Measurements from ENCODE around the gene PKN1. TPM values are rescaled to one million over a fixed set of nuclear protein-coding genes. Genes with fewer than 3 reads are reported as not detected.

PKN1 gene
- total and polyA plus RNA-seq, 2 experiments from 2014 or later = 86.8 to 201 TPM

DNA sequence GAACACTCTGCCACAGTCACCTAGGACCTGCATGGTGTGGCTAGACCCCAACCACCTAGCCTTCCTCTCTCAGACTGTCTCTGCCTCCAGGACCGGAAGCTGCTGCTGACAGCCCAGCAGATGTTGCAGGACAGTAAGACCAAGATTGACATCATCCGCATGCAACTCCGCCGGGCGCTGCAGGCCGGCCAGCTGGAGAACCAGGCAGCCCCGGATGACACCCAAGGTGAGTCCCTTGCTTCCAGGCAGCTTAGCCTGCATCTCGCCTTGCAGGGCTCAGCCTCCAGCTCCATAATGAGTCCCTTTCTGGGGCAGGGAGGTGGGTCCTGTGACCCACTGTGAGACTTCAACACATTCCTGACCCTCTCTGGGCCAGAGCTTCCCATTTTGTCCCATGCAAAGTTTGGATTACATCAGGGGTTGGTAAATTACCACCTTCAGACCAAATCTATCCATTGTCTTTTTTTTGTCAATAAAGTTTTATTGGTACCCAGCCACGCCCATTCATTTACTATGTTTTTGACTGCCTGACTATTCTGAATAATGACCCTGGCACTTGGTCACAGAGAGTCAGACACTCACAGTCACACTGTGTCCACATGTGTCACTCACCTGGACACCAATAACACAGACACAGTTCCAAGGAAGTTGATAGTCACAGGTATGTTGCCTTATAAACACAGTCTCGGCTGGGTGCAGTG is 13.4 kb downstream of the PKN1 start:
- Mint-ChIP-seq H3K27me3 (ENCODE audit: insufficient read depth, low read depth, poor library complexity) (peaks cover 15% of the 10 kb centered on the region), H3K4me1 (no peaks in the 10 kb centered on the region), H3K9me3 (no peaks in the 10 kb centered on the region; the same call in 1 of the 3 replicates), H3K4me3 (no peak overlapping the region), H3K27ac (no peak overlapping the region), H3K36me3 (ENCODE audit: low read depth) (peaks cover 75% of the 10 kb centered on the region)
- H3K27me3 ChIP-seq (ENCODE audit: insufficient read depth) = no peaks in the 10 kb centered on the region
- H3K4me2 ChIP-seq = no peak overlapping the region
- no peaks in the 10 kb centered on the region for H3K9me2 ChIP-seq (ENCODE audit: insufficient read depth)
- no peaks in the 10 kb centered on the region; the same call in 1 of the 2 replicates for H4K20me1 ChIP-seq (replicated peaks; ENCODE audit: insufficient read depth)
- H3K79me2 ChIP-seq (replicated peaks; ENCODE audit: insufficient read depth) = no peaks in the 10 kb centered on the region
- peaks cover 24% of the 10 kb centered on the region for H3F3A ChIP-seq (replicated peaks; ENCODE audit: low read depth)
- H2AFZ ChIP-seq = no peak overlapping the region
- H3K4me3 ChIP-seq = no peak overlapping the region
- H3K36me3 ChIP-seq (ENCODE audit: insufficient read depth) = peaks cover 22% of the 10 kb centered on the region
- ATAC-seq = no peak
- DNase-seq (ENCODE audit: low spot score) = no peak
- H3K4me1 ChIP-seq (ENCODE audit: insufficient read depth) = no peaks in the 10 kb centered on the region
- no peak overlapping the region for H3K27ac ChIP-seq (ENCODE audit: low read depth)
- TF ChIP-seq, protein P1, sequence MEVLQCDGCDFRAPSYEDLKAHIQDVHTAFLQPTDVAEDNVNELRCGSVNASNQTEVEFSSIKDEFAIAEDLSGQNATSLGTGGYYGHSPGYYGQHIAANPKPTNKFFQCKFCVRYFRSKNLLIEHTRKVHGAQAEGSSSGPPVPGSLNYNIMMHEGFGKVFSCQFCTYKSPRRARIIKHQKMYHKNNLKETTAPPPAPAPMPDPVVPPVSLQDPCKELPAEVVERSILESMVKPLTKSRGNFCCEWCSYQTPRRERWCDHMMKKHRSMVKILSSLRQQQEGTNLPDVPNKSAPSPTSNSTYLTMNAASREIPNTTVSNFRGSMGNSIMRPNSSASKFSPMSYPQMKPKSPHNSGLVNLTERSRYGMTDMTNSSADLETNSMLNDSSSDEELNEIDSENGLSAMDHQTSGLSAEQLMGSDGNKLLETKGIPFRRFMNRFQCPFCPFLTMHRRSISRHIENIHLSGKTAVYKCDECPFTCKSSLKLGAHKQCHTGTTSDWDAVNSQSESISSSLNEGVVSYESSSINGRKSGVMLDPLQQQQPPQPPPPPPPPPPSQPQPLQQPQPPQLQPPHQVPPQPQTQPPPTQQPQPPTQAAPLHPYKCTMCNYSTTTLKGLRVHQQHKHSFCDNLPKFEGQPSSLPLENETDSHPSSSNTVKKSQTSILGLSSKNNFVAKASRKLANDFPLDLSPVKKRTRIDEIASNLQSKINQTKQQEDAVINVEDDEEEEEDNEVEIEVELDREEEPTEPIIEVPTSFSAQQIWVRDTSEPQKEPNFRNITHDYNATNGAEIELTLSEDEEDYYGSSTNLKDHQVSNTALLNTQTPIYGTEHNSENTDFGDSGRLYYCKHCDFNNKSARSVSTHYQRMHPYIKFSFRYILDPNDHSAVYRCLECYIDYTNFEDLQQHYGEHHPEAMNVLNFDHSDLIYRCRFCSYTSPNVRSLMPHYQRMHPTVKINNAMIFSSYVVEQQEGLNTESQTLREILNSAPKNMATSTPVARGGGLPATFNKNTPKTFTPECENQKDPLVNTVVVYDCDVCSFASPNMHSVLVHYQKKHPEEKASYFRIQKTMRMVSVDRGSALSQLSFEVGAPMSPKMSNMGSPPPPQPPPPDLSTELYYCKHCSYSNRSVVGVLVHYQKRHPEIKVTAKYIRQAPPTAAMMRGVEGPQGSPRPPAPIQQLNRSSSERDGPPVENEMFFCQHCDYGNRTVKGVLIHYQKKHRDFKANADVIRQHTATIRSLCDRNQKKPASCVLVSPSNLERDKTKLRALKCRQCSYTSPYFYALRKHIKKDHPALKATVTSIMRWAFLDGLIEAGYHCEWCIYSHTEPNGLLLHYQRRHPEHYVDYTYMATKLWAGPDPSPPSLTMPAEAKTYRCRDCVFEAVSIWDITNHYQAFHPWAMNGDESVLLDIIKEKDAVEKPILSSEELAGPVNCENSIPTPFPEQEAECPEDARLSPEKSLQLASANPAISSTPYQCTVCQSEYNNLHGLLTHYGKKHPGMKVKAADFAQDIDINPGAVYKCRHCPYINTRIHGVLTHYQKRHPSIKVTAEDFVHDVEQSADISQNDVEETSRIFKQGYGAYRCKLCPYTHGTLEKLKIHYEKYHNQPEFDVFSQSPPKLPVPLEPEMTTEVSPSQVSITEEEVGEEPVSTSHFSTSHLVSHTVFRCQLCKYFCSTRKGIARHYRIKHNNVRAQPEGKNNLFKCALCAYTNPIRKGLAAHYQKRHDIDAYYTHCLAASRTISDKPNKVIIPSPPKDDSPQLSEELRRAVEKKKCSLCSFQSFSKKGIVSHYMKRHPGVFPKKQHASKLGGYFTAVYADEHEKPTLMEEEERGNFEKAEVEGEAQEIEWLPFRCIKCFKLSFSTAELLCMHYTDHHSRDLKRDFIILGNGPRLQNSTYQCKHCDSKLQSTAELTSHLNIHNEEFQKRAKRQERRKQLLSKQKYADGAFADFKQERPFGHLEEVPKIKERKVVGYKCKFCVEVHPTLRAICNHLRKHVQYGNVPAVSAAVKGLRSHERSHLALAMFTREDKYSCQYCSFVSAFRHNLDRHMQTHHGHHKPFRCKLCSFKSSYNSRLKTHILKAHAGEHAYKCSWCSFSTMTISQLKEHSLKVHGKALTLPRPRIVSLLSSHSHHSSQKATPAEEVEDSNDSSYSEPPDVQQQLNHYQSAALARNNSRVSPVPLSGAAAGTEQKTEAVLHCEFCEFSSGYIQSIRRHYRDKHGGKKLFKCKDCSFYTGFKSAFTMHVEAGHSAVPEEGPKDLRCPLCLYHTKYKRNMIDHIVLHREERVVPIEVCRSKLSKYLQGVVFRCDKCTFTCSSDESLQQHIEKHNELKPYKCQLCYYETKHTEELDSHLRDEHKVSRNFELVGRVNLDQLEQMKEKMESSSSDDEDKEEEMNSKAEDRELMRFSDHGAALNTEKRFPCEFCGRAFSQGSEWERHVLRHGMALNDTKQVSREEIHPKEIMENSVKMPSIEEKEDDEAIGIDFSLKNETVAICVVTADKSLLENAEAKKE (CRISPR knock-in tag; IDR thresholded peaks at IDR 0.05) = no peak
- no peak for TF ChIP-seq ZNF114 (CRISPR knock-in tag; IDR thresholded peaks at IDR 0.05)

DNA sequence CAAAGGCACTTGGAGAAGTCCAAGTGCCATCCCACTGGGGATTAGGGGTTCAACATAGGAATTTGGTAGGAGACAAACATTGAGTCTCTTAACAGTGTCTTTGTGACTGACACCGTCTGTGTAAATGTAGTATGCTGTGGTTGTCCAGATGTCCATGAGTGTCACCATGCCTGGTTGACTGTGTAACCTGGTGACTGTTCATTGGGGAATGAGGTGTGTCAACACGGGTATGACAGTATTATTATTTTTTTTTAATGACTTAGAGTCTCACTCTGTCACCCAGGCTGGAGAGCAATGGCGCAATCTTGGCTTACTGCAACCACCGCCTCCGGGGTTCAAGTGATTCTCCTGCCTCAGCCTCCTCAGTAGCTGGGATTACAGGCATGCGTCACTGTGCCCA is 16.2 kb downstream of the PKN1 start:
- H3K79me2 ChIP-seq (replicated peaks; ENCODE audit: insufficient read depth) = no peaks in the 10 kb centered on the region
- H3K4me3 ChIP-seq = no peak overlapping the region
- H3K4me1 ChIP-seq (ENCODE audit: insufficient read depth) = no peaks in the 10 kb centered on the region
- H3K4me2 ChIP-seq = no peak overlapping the region
- H3K36me3 ChIP-seq (ENCODE audit: insufficient read depth) = peaks cover 27% of the 10 kb centered on the region
- DNase-seq (ENCODE audit: low spot score) (no peak), ATAC-seq (no peak)
- no peak overlapping the region for H2AFZ ChIP-seq
- peaks cover 14% of the 10 kb centered on the region for H3F3A ChIP-seq (replicated peaks; ENCODE audit: low read depth)
- Mint-ChIP-seq H3K36me3 (ENCODE audit: low read depth) (peaks cover 60% of the 10 kb centered on the region), H3K9me3 (no peaks in the 10 kb centered on the region; the same call in 1 of the 3 replicates), H3K27me3 (ENCODE audit: insufficient read depth, low read depth, poor library complexity) (peaks cover 12% of the 10 kb centered on the region), H3K4me1 (no peaks in the 10 kb centered on the region), H3K4me3 (no peak overlapping the region), H3K27ac (no peak overlapping the region)
- no peaks in the 10 kb centered on the region for H3K27me3 ChIP-seq (ENCODE audit: insufficient read depth)
- H4K20me1 ChIP-seq (replicated peaks; ENCODE audit: insufficient read depth) = no peaks in the 10 kb centered on the region
- H3K27ac ChIP-seq (ENCODE audit: low read depth) = no peak overlapping the region
- no peaks in the 10 kb centered on the region for H3K9me2 ChIP-seq (ENCODE audit: insufficient read depth)
- TF ChIP-seq, protein P1 (CRISPR knock-in tag; IDR thresholded peaks at IDR 0.05) = no peak
- no peak for TF ChIP-seq ZNF331 (CRISPR knock-in tag; IDR thresholded peaks at IDR 0.05; ENCODE audit: low read depth)
